Hepatocyte (in vitro differentiated cells): ENCODE data around the gene FSCN2. TPM values are rescaled to one million over a fixed set of nuclear protein-coding genes. Genes with fewer than 3 reads are reported as not detected.

Experiments used
- DNase-seq: peaks from one replicate; pipeline ENCODE4 v3.0.0-alpha.2; 2016; ENCODE audit warnings: low spot score
- H2AFZ ChIP-seq: fragments of 200-600 bp; sonication (generic); 2 replicates; pipeline ENCODE4 v1.6.0; 2016; ENCODE audit warnings: antibody characterized with exemption, mild to moderate bottlenecking
- H3K27ac ChIP-seq: fragments of 200-600 bp; sonication (generic); 2 replicates; pipeline ENCODE4 v1.5.1; 2016; ENCODE audit warnings: mild to moderate bottlenecking
- H3K27me3 ChIP-seq: fragments of 200-600 bp; sonication (generic); 2 replicates; pipeline ENCODE4 v1.6.1; 2016
- H3K36me3 ChIP-seq: fragments of 200-600 bp; sonication (generic); replicated peaks from 2 replicates; pipeline ENCODE4 v1.5.1; 2016; ENCODE audit warnings: low read depth; ENCODE audit not compliant: insufficient read depth
- H3K4me1 ChIP-seq: fragments of 200-600 bp; sonication (generic); 2 replicates; pipeline ENCODE4 v1.5.1; 2016; ENCODE audit warnings: mild to moderate bottlenecking, moderate library complexity; ENCODE audit not compliant: insufficient read depth
- H3K4me2 ChIP-seq: fragments of 200-600 bp; sonication (generic); 2 replicates; pipeline ENCODE4 v1.6.0; 2016
- H3K4me3 ChIP-seq: fragments of 200-600 bp; sonication (generic); 2 replicates; pipeline ENCODE4 v1.5.1; 2016; ENCODE audit warnings: mild to moderate bottlenecking
- H3K79me2 ChIP-seq: fragments of 200-600 bp; sonication (generic); 2 replicates; pipeline ENCODE4 v1.6.0; 2017; ENCODE audit warnings: mild to moderate bottlenecking
- H3K9me2 ChIP-seq: fragments of 200-600 bp; sonication (generic); replicated peaks from 2 replicates; pipeline ENCODE4 v1.6.0; 2017; ENCODE audit warnings: mild to moderate bottlenecking; ENCODE audit not compliant: insufficient read depth
- H3K9me3 ChIP-seq: fragments of 200-600 bp; sonication (generic); 2 replicates; pipeline ENCODE4 v1.5.1; 2016; ENCODE audit warnings: low read depth, mild to moderate bottlenecking
- H4K20me1 ChIP-seq: fragments of 200-600 bp; sonication (generic); 2 replicates; pipeline ENCODE4 v1.6.0; 2016; ENCODE audit warnings: mild to moderate bottlenecking; ENCODE audit not compliant: insufficient read depth, poor library complexity, severe bottlenecking
- CTCF ChIP-seq: fragments of 200-600 bp; sonication (generic); IDR thresholded peaks from 2 replicates; pipeline ENCODE4 v1.5.1; 2016; ENCODE audit warnings: antibody characterized with exemption, mild to moderate bottlenecking; ENCODE audit not compliant: poor library complexity
- EZH2 ChIP-seq: fragments of 200-600 bp; sonication (generic); IDR thresholded peaks from 2 replicates; pipeline ENCODE4 v1.6.1; 2016; ENCODE audit warnings: antibody characterized with exemption, mild to moderate bottlenecking, borderline replicate concordance
- EZH2phosphoT487 ChIP-seq: fragments of 200-600 bp; sonication (generic); IDR thresholded peaks from one replicate; pipeline ENCODE4 v1.6.1; 2018; ENCODE audit warnings: antibody characterized with exemption, mild to moderate bottlenecking, low read depth, moderate library complexity; ENCODE audit not compliant: unreplicated experiment, severe bottlenecking
- WGBS: methylation state at CpG from one replicate; pipeline ENCODE4 v1.1.6; 2016; ENCODE audit warnings: low lambda C conversion rate; ENCODE audit errors: missing lambda C conversion rate; 5-methylcytosine and 5-hydroxymethylcytosine counted together
- polyA plus RNA-seq: library from polyadenylated mRNA; unstranded; fragments of >200 nt; fragmentation: Nextera tagmentation; extraction: Ambion mirVana; gene quantifications from 2 replicates; pipeline ENCODE4 v1.2.1, GENCODE V29; 2016
- total RNA-seq: library from RNA; depleted of rRNA; stranded (reverse); fragments of >200 nt; gene quantifications from 2 replicates; pipeline ENCODE4 v1.2.3, GENCODE V29; 2014

The FSCN2 gene
- total and polyA plus RNA-seq, 2 experiments from 2014 or later = 0.40 to 3.7 TPM

- peaks cover under 1% of the 10 kb centered on the region for H3K27me3 ChIP-seq
These were observed 3.9 kb upstream of the FSCN2 start for GRCh38 chr17:81524039-81524864.

GRCh38 chr17:81524865-81525159 is 3.4 kb upstream of the FSCN2 start:
- no peaks in the 10 kb centered on the region for H3K27me3 ChIP-seq
- H3K9me2 ChIP-seq = no peaks in the 10 kb centered on the region
- peaks cover 17% of the 10 kb centered on the region for H3K4me1 ChIP-seq
- no peaks in the 10 kb centered on the region for H3K79me2 ChIP-seq
- TF ChIP-seq EZH2phosphoT487 = no peak
- TF ChIP-seq EZH2 = no peak
- TF ChIP-seq CTCF = no peak
- no peak overlapping the region for H3K4me2 ChIP-seq
- 88% methylated on average over 8 of the region's 8 CpGs for WGBS
- no peak overlapping the region for H2AFZ ChIP-seq
- no peaks in the 10 kb centered on the region for H3K9me3 ChIP-seq
- H3K4me3 ChIP-seq = no peak overlapping the region
- DNase-seq = no peak
- H3K36me3 ChIP-seq = no peaks in the 10 kb centered on the region
- H3K27ac ChIP-seq = no peak overlapping the region
- no peaks in the 10 kb centered on the region for H4K20me1 ChIP-seq

More at GRCh38 chr17:81524039-81524864, 3.9 kb upstream of the FSCN2 start:
- Histone ChIP-seq H4K20me1 (no peaks in the 10 kb centered on the region), H3K9me3 (no peaks in the 10 kb centered on the region), H3K27ac (no peak overlapping the region), H3K4me1 (peaks cover 23% of the 10 kb centered on the region), H2AFZ (no peak overlapping the region), H3K4me2 (no peak overlapping the region), H3K9me2 (no peaks in the 10 kb centered on the region), H3K36me3 (no peaks in the 10 kb centered on the region), H3K79me2 (no peaks in the 10 kb centered on the region), H3K4me3 (no peak overlapping the region)
- no peak for DNase-seq
- no peak for TF ChIP-seq EZH2phosphoT487
- no peak for TF ChIP-seq EZH2
- TF ChIP-seq CTCF = no peak
- 92% methylated on average over 16 of the region's 18 CpGs for WGBS

GRCh38 chr17:81526662-81527571 is 1.3 kb upstream of the FSCN2 start:
- H3K9me2 ChIP-seq = no peaks in the 10 kb centered on the region
- no peak for DNase-seq
- no peak overlapping the region for H3K4me3 ChIP-seq
- peaks cover 12% of the 10 kb centered on the region for H3K4me1 ChIP-seq
- H3K27me3 ChIP-seq = no peaks in the 10 kb centered on the region
- no peak overlapping the region for H3K27ac ChIP-seq
- H3K36me3 ChIP-seq = no peaks in the 10 kb centered on the region
- 92% methylated on average over 21 of the region's 21 CpGs for WGBS
- TF ChIP-seq EZH2 (no peak), EZH2phosphoT487 (no peak), CTCF (no peak)
- H3K9me3 ChIP-seq = no peaks in the 10 kb centered on the region
- no peak overlapping the region for H3K4me2 ChIP-seq
- H3K79me2 ChIP-seq = no peaks in the 10 kb centered on the region
- no peak overlapping the region for H2AFZ ChIP-seq
- H4K20me1 ChIP-seq = no peaks in the 10 kb centered on the region
